ENCODE measurements around the gene MIPOL1.
"Not testable (repeated sequence)": the region's sequence is repeated elsewhere in the genome, so short reads cannot be mapped to it uniquely, and the experiment has no call there.

Gene MIPOL1

GRCh38 chr14:37469650-37470049, 271.9 kb downstream of the MIPOL1 start:
- no peak for DNase-seq

- no peak for DNase-seq
Observed at GRCh38 chr14:37470251-37470650, 272.5 kb downstream of the MIPOL1 start.

DNA sequence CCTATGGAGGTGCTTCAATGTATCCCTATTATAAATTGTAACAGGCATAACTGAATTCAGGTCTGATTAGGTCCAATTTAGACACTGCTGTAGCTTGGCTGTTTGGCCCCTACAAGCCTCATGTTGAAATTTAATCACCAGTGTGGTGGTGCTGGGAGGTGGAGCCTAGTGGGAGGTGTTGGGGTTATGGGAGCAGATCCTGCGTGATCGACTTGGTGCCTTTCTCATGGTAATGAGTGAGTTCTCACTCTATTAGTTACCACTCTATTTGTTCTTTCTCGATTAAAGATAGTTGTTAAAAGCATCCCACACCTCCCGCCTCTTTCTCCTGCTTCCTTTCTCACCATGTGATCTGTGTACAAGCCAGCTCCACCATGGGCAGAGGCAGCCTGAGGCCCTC, 275.2 kb downstream of the MIPOL1 start:
- no peak for DNase-seq

GRCh38 chr14:37474191-37474590, 276.5 kb downstream of the MIPOL1 start:
- no peak for DNase-seq

DNA sequence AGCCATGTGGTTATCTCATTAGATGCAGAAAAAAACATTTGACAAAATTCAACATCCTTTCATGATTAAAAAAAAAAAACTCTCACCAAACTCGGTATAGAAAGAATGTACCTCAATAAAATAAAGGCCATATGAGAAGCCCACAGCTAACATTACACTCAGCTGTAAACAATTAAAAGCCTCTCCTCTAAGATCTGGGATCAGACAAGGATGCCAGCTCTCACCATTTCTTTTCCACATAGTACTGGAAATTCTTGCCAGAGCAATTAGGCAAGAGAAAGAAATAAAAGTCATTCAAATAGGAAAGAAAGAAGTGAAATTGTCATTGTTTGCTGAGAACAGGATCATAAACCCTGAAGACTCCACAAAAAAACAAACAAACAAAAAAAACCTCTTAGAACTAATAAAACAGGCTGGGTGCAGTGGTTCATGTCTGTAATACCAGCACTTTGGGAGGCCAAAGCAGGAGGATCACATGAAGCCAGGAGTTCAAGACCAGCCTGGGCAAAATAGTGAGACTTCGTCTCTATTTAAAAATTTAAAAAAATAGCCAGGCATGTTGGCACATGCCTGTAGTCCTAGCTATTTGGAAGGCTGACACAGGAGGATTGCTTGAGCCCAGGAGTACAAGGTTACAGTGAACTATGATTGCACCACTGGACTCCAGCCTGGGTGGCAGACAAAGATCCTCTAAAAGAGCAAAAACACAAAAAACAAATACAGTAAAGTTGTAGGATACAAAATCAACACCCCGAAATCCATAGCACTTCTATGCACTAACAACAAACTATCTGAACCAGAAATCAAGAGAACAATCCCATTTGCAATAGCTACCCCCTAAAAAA, 282.9 kb downstream of the MIPOL1 start:
- DNase-seq, result no peak

- DNase-seq, result no peak
Observed at GRCh38 chr14:37482428-37482827, 284.7 kb downstream of the MIPOL1 start.

- no peak for DNase-seq
Observed at GRCh38 chr14:37483672-37484071, 285.9 kb downstream of the MIPOL1 start.

DNA sequence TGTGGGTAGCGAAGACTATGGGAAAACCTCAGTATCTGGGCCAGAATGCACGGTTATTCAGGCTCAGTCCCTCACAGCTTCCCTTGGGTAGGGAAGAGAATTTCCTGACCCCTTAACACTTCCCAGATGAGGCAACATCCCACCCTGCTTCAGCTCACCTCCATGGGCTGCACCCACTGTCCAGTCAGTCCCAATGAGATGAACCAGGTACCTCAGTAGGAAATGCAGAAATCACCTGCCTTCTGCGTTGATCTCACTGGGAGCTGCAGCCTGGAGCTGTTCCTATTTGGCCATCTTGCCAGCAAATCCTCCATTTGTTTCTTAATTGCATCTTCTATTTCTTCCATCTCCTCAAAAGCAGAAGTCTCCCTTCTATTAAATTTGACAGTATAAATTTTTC, 292.9 kb downstream of the MIPOL1 start:
- DNase-seq, result no peak

DNA sequence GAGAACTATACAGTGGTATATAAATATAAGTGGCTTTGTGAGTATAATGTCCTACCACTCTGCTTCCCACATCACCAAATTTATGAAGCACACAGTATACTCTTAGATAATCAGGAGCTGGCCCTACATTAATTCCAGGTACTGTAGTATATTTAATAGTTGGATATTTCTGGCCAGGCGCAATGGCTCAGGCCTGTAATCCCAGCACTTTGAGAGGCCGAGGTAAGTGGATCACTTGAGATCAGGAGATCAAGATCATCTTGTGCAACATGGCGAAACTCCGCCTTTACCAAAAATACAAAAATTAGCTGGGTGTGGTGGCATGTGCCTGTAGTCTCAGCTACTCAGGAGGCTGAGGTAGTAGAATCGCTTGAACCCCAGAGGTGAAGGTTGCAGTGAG, 293.3 kb downstream of the MIPOL1 start:
- DNase-seq, result no peak

DNA sequence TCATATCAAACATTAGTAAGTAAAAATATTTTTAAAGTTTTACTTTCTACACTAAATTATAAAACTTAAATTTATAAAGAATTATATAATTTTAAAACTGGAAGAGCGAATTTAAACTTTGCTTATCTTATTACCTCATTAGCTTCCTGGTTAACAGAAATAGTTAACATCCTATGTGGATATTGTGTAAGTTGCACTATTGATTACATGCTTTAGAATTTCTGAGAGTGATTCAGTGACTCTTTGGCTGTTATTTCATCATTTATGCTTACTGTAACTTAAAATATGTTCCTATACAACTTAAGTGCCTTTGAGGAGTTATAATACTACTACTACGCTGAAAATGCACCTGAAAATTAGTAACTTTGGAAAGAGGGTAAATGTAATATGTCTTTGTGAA, 295.9 kb downstream of the MIPOL1 start:
- DNase-seq, result no peak

GRCh38 chr14:37497422-37497821, 299.7 kb downstream of the MIPOL1 start:
- no peak for DNase-seq

DNA sequence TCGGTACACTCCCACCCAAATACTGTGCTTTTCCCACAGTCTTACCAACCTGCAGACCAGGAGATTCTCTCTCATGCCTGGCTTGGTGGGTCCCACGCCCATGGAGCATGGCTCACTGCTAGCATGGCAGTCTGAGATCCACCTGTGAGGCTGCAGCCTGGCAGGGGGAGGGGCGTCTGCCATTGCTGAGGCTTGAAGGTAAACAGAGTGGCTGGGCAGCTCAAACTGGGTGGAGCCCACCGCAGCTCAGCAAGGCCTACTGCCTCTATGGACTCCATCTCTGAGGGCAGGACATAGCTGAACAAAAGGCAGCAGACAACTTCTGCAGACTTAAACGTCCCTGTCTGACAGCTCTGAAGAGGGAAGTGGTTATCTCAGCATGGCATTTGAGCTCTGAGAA, 304.1 kb downstream of the MIPOL1 start:
- DNase-seq, result no peak

DNA sequence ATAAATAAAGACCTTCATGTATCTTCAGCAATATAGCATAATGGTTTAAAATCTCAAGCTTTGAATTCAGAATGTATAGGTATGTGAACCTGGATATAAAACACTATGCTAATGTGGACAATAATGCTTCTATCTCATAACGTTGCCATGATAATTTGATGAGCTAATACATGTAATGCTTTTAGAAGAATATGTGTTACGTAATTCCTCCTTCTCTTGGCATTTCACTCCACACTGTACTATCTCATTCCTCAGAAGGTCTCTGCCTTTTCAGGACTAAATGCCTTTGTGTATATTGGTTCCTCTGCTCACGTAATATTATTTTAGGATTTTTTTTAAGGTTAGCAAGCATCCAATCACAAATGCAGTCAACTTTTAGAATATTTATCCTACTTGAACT, 310.8 kb downstream of the MIPOL1 start:
- DNase-seq, result no peak

DNA sequence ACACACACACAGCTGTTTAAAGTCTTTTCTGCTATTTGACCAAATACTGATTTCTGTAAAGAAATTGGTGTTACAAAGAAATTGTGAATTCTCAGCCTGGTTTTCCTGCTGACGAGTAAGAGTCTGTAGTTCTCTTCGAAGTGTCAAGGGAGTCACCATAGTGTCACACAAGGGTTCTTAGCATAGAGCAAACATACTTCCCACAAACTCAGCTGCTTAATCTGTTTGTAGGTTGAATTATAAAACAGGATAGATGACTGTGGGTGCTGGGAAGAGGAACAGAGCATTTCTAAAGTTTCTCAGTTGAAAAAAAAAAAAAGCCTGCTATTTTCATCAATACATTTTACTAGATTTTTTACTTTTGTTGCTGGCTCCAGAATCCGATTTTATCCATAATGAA, 314.4 kb downstream of the MIPOL1 start:
- no peak for DNase-seq

DNA sequence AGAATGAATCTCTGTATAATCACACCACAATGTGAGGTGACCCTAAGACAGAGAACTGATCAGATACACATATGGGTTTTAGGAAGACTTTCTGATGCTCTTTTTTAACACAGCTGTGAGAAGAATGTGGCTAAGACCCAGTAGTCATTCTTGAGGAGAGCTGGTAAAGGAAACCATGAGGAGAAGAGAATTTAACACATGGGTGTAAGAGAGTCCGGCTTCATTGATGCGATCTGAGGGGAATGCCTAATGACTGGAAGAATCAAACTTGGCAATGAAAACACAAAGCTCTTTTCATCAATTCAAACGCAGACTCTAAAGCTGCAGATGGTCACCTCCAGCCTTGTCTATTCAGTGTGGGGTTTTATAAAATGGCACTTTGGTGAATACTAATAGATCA, 318.0 kb downstream of the MIPOL1 start:
- DNase-seq, result no peak

DNA sequence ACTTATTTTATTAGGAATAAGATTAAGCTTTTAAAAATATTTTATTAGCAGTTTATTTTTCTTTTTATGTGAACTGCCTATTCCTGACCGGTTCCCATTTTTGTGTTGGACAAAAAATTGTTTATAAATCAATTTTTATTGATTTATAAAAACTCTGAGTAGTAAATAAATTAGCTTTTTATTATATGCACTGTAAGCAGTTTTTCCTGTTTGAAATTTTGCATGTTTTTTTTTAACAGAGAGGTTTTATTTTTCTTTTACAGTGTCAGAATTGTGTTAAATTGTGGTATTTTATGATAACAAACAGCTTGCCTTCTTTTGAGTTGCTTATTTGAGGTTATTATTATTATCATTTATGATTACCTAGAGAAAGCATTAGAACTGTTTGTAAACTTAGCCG, 329.3 kb downstream of the MIPOL1 start:
- DNase-seq, result no peak

GRCh38 chr14:37539992-37540391, 342.3 kb downstream of the MIPOL1 start:
- DNase-seq, result no peak

DNA sequence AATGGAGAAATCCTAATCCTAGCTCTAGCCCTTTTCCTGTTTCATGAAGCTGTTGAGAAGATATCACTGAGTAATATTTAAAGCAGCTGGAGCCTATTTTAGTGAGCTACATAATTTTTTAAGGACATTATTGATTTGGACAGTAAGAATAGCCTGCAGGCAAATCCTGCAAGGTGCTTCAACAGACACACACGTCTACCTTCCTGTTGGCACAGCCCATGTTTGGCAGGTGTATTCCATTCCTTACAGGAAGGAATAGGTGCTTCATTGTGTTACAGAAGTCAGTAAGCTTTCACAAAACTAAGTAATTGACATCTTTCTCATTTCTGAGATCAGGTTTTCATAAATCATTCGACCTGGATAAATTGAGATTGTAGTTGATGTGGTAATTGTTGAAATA, 346.7 kb downstream of the MIPOL1 start:
- DNase-seq, result no peak

DNA sequence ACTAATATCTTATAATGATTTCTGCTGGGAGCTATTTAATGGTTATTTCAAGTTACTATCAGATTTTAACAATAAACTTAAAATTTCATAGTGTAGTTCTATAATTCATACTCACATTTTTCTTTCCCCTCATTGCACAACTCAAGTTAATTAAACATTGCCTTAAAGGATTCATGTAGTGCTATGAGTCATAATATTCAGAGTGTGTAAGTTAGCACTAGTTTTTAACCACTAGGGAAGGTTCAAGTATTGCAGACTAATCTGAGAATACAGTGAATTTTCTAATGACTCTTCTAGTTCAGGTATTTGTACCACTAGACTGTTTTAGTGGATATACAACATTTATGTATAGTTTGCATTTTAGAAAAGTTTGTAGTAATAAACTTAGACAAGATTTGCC, 347.4 kb downstream of the MIPOL1 start:
- no peak for DNase-seq

GRCh38 chr14:37546621-37547447, 349.1 kb downstream of the MIPOL1 start:
- DNase-seq, result no peak

DNA sequence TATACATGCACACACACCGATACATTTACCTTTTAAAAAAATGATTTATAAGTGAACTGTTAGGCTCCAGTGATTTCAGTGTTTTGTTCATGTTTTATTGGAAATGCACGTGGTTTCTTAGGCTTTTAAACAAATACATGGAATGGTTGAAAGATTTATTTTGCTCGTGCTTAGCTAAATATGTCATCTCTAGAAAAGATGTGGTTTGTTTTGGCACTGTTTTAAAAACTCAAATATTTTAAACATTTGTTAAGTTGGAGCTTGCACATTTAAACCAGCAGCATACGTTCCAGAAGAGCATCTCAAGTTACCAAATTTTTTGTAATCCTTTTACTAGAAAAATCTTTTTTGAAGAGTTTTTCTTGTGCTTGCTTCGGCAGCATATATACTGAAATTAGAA, 352.8 kb downstream of the MIPOL1 start:
- no peak for DNase-seq

DNA sequence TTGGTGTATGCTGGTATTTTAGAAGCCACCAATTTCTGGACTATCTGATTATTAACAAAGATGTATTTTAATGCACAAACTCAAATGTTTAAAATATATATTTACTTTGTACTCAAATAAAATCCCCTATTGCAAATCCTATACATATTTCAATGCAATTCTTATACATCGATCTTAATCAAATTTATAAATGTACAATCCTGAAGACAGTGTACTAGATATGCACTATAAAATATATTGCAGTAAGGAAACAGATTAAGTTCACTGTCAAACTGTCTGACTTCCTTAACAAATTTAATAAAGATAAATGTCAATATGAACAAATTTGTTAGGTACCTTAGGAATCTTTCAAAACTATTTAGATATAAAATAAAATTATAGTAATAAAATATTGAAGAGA, 353.4 kb downstream of the MIPOL1 start:
- no peak for DNase-seq

DNA sequence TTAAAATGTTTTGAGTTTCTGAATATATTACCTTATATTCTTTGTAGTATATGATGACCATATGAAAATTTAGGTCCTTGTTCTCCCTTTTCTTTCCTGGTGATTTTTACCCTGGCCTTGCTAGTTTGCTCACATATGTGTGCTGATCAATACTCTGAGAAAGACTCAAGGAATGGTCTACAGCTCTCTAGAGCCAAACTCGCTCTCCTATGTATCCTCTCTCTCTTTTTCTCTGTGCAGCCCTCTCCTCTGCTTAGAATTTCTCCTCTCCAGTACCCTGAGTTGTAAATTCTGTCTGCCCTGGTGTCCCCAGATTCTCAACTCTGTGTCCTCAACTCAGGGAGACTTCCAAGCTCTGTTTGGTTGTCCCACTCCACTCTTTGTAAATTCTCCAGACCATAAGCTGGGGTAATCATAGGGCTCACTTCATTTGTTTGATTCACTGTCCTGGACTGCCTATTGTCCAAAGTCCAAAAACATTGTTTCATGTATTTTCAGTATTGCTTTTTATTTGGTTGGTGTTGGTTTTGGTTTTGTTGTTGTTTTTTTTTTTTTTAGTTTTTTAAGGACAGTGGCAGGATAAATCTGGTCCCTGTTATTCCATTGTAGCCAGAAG, 356.3 kb downstream of the MIPOL1 start:
- DNase-seq, result no peak

- DNase-seq, result not testable (repeated sequence)
Observed at GRCh38 chr14:37555596-37555995, 357.9 kb downstream of the MIPOL1 start.

Measured in NCI-H2227 treated with DMSO at 0.1 percent for 48 hours (cell line).